Left lung (tissue), 10 donors: Measurements from ENCODE around the gene ARSI. TPM values are rescaled to one million over a fixed set of nuclear protein-coding genes. Genes with fewer than 3 reads are reported as not detected.

ENCODE experiments used
- ATAC-seq: fragments of 200-7000 bp; cut with Tn5 transposase; one replicate; pipeline ENCODE4 v1.9.1; 2020; ENCODE audit warnings: moderate library complexity
- DNase-seq, 4 donors: peaks; one replicate each; pipeline ENCODE4 v3.0.0-alpha.2; 2013 to 2020
- H3K27ac ChIP-seq, 2 donors: fragments of 200-600 bp; sonication (generic) in 1 of 2; one replicate each; pipeline versions ENCODE4 v1.5.0 to v1.8.0; 2020 to 2021
- H3K27me3 ChIP-seq, 2 donors: fragments of 200-600 bp; sonication (generic) in 1 of 2; one replicate each; pipeline versions ENCODE4 v1.5.0 to v1.8.0; 2020 to 2021
- H3K36me3 ChIP-seq, 2 donors: fragments of 200-600 bp; sonication (generic) in 1 of 2; one replicate each; pipeline versions ENCODE4 v1.5.0 to v1.8.0; 2020 to 2021
- H3K4me1 ChIP-seq, 2 donors: fragments of 200-600 bp; one replicate each; pipeline ENCODE4 v1.8.0; 2021
- H3K4me3 ChIP-seq, 2 donors: fragments of 200-600 bp; sonication (generic) in 1 of 2; one replicate each; pipeline versions ENCODE4 v1.5.0 to v1.8.0; 2020 to 2021; ENCODE audit warnings: mild to moderate bottlenecking in 1 of 2
- H3K9me3 ChIP-seq, 2 donors: fragments of 200-600 bp; sonication (generic) in 1 of 2; one replicate each; pipeline versions ENCODE4 v1.5.0 to v1.8.0; 2020 to 2021
- intact Hi-C, 2 donors: fragments of 100-400 bp; cut with DNase I; formaldehyde crosslinking; loops; one replicate each; pipeline versions ENCODE4 v1.11.2 to v1.14.2; 2022
- polyA plus RNA-seq, 6 donors: library from polyadenylated mRNA; unstranded; fragments of 120-200 nt; gene quantifications; one replicate each; pipeline ENCODE4 v1.2.1, GENCODE V29; 2013; ENCODE audit not compliant: insufficient read length in 6 of 6
- total RNA-seq, 2 donors: library from RNA; stranded (reverse); fragmentation: NEBNext Ultra II Directional; extraction: Animal tissue kit (Norgen Biotek cat#: 25700); gene quantifications; one replicate each; pipeline ENCODE4 v1.2.1, GENCODE V29; 2021
- TF ChIP-seq, protein P1 (sequence below), 2 donors: fragments of 200-600 bp; sonication (generic) in 1 of 2; IDR thresholded peaks; one replicate each; pipeline versions ENCODE4 v1.5.0 to v1.8.0; 2021; ENCODE audit warnings: antibody characterized with exemption in 2 of 2
- donor health status: DM: no; HTN: yes; CAD: no.
- donor health status: DM: no; HTN: no; CAD: no.

ARSI gene
- total and polyA plus RNA-seq, 8 donors, result 6.6 to 31.8 (median 21.5) TPM

DNA sequence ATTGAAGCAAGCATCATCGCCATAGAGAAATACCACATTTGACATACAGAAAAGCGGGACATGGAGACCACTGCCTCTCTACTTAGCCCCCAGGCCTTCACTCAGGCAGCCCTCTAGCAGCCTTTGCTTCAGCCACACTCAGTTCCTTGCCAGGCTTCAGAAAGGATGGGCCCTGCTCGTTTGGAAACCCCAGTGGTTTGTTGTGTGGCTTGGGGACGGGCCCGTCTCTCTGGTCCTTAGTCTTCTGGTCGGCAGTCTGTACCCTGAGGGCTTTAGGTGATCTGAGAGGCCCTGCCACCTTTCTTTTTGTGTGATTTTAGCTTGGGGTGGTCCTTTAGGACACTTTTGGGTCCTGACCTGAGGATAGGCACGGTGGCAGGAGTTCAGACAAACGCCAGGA lies 21.1 kb upstream of the ARSI start:
- no peaks in the 10 kb centered on the region for H3K36me3 ChIP-seq
- no peaks in the 10 kb centered on the region for H3K9me3 ChIP-seq
- TF ChIP-seq, protein P1, sequence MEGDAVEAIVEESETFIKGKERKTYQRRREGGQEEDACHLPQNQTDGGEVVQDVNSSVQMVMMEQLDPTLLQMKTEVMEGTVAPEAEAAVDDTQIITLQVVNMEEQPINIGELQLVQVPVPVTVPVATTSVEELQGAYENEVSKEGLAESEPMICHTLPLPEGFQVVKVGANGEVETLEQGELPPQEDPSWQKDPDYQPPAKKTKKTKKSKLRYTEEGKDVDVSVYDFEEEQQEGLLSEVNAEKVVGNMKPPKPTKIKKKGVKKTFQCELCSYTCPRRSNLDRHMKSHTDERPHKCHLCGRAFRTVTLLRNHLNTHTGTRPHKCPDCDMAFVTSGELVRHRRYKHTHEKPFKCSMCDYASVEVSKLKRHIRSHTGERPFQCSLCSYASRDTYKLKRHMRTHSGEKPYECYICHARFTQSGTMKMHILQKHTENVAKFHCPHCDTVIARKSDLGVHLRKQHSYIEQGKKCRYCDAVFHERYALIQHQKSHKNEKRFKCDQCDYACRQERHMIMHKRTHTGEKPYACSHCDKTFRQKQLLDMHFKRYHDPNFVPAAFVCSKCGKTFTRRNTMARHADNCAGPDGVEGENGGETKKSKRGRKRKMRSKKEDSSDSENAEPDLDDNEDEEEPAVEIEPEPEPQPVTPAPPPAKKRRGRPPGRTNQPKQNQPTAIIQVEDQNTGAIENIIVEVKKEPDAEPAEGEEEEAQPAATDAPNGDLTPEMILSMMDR (IDR thresholded peaks at IDR 0.05), result no peak
- DNase-seq (no peak), ATAC-seq (no peak)
- intact Hi-C loops, result no loop called here
- no peaks in the 10 kb centered on the region for H3K27me3 ChIP-seq
- H3K27ac ChIP-seq, result no peak overlapping the region
- H3K4me3 ChIP-seq, result no peak overlapping the region
- no peaks in the 10 kb centered on the region for H3K4me1 ChIP-seq

DNA sequence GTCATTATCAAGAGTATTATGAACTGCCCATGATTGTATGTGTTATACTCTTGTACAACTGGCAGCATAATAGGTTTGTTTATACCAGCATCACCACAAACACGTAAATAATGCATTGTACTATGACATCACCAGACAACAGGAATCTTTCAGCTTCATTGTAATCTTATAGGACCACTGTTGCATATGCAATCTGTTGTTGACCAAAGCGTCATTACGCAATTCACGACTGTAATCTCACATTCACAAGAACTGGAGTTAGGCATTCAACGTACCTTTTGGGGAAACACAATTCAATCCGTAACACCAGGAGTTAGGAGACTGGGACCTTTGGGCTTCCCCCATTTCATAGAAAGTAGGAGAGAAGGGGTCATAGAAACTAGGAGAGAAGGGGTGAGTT lies 20.4 kb upstream of the ARSI start:
- no peaks in the 10 kb centered on the region for H3K27me3 ChIP-seq
- H3K27ac ChIP-seq, result no peak overlapping the region
- no peaks in the 10 kb centered on the region for H3K9me3 ChIP-seq
- intact Hi-C loops, result no loop called here
- no peak for ATAC-seq
- DNase-seq, result peak in 1 of 4 donors; percentile 77
- H3K4me1 ChIP-seq, result no peaks in the 10 kb centered on the region
- H3K36me3 ChIP-seq, result no peaks in the 10 kb centered on the region
- TF ChIP-seq, protein P1 (IDR thresholded peaks at IDR 0.05), result no peak
- H3K4me3 ChIP-seq, result no peak overlapping the region

DNA sequence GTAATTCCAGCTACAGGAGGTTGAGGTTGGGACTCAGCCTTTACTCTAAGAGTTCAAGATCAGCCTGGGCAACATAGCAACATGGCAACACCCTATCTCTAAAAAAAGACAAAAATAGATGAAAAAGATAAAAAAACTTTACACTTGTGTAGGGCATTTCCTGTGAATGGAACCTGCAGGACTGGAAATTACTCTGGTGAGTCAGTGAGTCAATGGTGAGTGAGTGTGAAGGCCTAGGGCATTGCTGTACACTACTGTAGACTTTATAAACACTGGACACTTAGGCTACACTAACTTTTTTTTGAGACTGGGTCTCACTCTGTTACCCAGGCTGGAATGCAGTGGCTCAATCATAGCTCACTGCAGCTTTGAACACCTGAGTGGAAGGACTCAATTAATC lies 19.5 kb upstream of the ARSI start:
- H3K36me3 ChIP-seq, result no peaks in the 10 kb centered on the region
- TF ChIP-seq, protein P1 (IDR thresholded peaks at IDR 0.05), result no peak
- H3K4me1 ChIP-seq, result no peaks in the 10 kb centered on the region
- H3K9me3 ChIP-seq, result no peaks in the 10 kb centered on the region
- DNase-seq (no peak), ATAC-seq (no peak)
- intact Hi-C loops, result no loop called here
- H3K27ac ChIP-seq, result no peak overlapping the region
- no peak overlapping the region for H3K4me3 ChIP-seq
- no peaks in the 10 kb centered on the region for H3K27me3 ChIP-seq

DNA sequence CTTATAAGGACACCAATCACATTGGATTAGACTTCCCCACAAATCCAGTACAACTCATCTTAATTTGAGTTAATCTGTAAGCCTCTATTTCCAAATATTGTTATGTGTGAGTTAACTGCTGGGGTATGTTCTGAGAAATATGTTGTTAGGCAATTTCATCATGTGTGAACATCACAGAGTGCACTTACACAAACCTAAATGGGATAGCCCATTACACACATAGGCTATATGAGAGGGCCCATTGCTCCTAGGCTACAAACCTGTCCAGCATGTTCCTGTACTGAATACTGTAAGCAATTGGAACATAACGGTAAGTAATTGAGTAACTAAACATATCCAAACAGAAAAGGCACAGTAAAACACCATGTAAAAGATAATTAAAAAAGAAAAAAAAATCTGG lies 19.1 kb upstream of the ARSI start:
- no peak overlapping the region for H3K27ac ChIP-seq
- no peak for ATAC-seq
- no peaks in the 10 kb centered on the region for H3K36me3 ChIP-seq
- no peak for DNase-seq
- no peak overlapping the region for H3K4me3 ChIP-seq
- H3K9me3 ChIP-seq, result no peaks in the 10 kb centered on the region
- TF ChIP-seq, protein P1 (IDR thresholded peaks at IDR 0.05), result no peak
- intact Hi-C loops, result no loop called here
- no peaks in the 10 kb centered on the region for H3K4me1 ChIP-seq
- no peaks in the 10 kb centered on the region for H3K27me3 ChIP-seq

DNA sequence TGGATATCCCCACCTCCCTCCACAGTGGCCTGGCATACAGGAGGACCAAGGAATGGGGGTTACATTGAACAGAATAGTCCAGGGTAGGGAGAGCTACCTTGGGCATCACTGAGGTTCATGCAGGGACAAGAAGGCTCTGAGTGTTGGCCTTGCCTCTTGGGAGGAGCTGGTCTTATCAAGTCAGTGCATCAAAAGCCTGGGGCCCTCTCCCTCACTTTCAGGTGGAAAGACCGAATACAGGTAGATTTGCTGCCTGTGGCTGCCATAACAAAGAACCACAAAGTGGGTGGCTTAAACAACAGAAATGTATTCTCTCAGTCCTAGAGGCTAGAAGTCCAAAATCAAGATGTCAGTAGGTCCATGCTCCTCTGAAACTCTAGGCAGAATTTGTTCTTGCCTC lies 18.5 kb upstream of the ARSI start:
- Histone ChIP-seq H3K9me3 (no peaks in the 10 kb centered on the region), H3K4me1 (no peaks in the 10 kb centered on the region), H3K4me3 (no peak overlapping the region), H3K27ac (no peak overlapping the region), H3K36me3 (no peaks in the 10 kb centered on the region), H3K27me3 (no peaks in the 10 kb centered on the region)
- DNase-seq (no peak), ATAC-seq (no peak)
- TF ChIP-seq, protein P1 (IDR thresholded peaks at IDR 0.05), result no peak
- intact Hi-C loops, result no loop called here
